IMR-90 (cell line): Measurements from ENCODE around the gene HOXB7. TPM values are rescaled to one million over a fixed set of nuclear protein-coding genes. Genes with fewer than 3 reads are reported as not detected.

Experiments used
- ATAC-seq: fragments of 200-7000 bp; cut with Tn5 transposase; 2 replicates; pipeline ENCODE4 v1.9.1; 2020; ENCODE audit warnings: low read depth, mild to moderate bottlenecking, moderate library complexity
- BruUV-seq: library from RNA; stranded (reverse); fragments of 400-500 nt; replicated peaks from 2 replicates; lab custom pipeline; 2021; lab: Mats Ljungman, UMichigan
- CTCF ChIA-PET: fragments of 300-600 bp; formaldehyde crosslinking; extraction: SDS; loops from one replicate; lab custom pipeline; 2021; ENCODE audit warnings: antibody characterized with exemption; lab: Yijun Ruan, JAX
- POLR2A ChIA-PET: fragments of 300-600 bp; sonication (Branson Sonifier 250); formaldehyde crosslinking; loops from one replicate; lab custom pipeline; 2022; ENCODE audit warnings: antibody characterized with exemption; ENCODE audit not compliant: unreplicated experiment; lab: Charles Lee
- DNase-seq: peaks from one replicate; pipeline ENCODE4 v3.0.0; 2013
- H2AFZ ChIP-seq: replicated peaks from 2 replicates; pipeline ENCODE3; 2013; ENCODE audit warnings: low read length, mild to moderate bottlenecking; ENCODE audit not compliant: poor library complexity
- H2AK5ac ChIP-seq: 2 replicates; pipeline ENCODE4 v1.6.1; 2013; ENCODE audit warnings: low read depth, low read length, inconsistent platforms
- H2AK9ac ChIP-seq: replicated peaks from 2 replicates; pipeline ENCODE3; 2013; ENCODE audit warnings: mild to moderate bottlenecking, low read depth, low read length, moderate library complexity; ENCODE audit not compliant: poor library complexity
- H2BK120ac ChIP-seq: 2 replicates; pipeline ENCODE4 v1.6.1; 2013; ENCODE audit warnings: low read depth, low read length, inconsistent platforms
- H2BK15ac ChIP-seq: 3 replicates; pipeline ENCODE4 v1.6.1; 2013; ENCODE audit warnings: low read depth, low read length, inconsistent platforms
- H2BK20ac ChIP-seq: 2 replicates; pipeline ENCODE4 v1.6.1; 2013; ENCODE audit warnings: low read depth, mild to moderate bottlenecking, inconsistent platforms, low read length, moderate library complexity
- H2BK5ac ChIP-seq: 2 replicates; pipeline ENCODE4 v1.6.1; 2013; ENCODE audit warnings: mild to moderate bottlenecking, low read depth, low read length, inconsistent platforms; ENCODE audit not compliant: poor library complexity, severe bottlenecking
- H3K14ac ChIP-seq: replicated peaks from 2 replicates; pipeline ENCODE4 v1.6.1; 2013; ENCODE audit warnings: low read depth, low read length, inconsistent platforms
- H3K18ac ChIP-seq: 2 replicates; pipeline ENCODE4 v1.6.1; 2013; ENCODE audit warnings: low read depth, low read length, control low read depth
- H3K23ac ChIP-seq: 2 replicates; pipeline ENCODE4 v1.6.1; 2013; ENCODE audit warnings: low read depth, low read length, inconsistent platforms
- H3K27ac ChIP-seq: 2 replicates; pipeline ENCODE4 v1.5.1; 2013; ENCODE audit warnings: mild to moderate bottlenecking, control low read depth, low read length; ENCODE audit not compliant: insufficient read depth
- H3K27me3 ChIP-seq: 2 replicates; pipeline ENCODE4 v1.6.1; 2013; ENCODE audit warnings: low read length; ENCODE audit not compliant: control insufficient read depth, insufficient read depth
- H3K36me3 ChIP-seq: 2 replicates; pipeline ENCODE4 v1.6.1; 2013; ENCODE audit warnings: low read length, mixed read lengths; ENCODE audit not compliant: control insufficient read depth, insufficient read depth
- H3K4ac ChIP-seq: 2 replicates; pipeline ENCODE4 v1.6.1; 2013; ENCODE audit warnings: low read depth, low read length, inconsistent platforms
- H3K4me1 ChIP-seq: 2 replicates; pipeline ENCODE4 v1.6.1; 2013; ENCODE audit warnings: low read length, mixed read lengths; ENCODE audit not compliant: control insufficient read depth, insufficient read depth
- H3K4me2 ChIP-seq: 2 replicates; pipeline ENCODE4 v1.6.1; 2013; ENCODE audit warnings: low read depth, mild to moderate bottlenecking, control low read depth, low read length, moderate library complexity
- H3K4me3 ChIP-seq: 2 replicates; pipeline ENCODE4 v1.5.1; 2013; ENCODE audit warnings: low read depth, mild to moderate bottlenecking, control low read depth, low read length, moderate library complexity; ENCODE audit not compliant: insufficient read depth
- H3K56ac ChIP-seq: 2 replicates; pipeline ENCODE4 v1.6.1; 2013; ENCODE audit warnings: low read length, inconsistent platforms; ENCODE audit not compliant: insufficient read depth; ENCODE audit errors: extremely low read depth
- H3K79me1 ChIP-seq, 2 experiments: 2 replicates each; pipeline ENCODE4 v1.6.1; 2013; ENCODE audit warnings: low read length in 2 of 2, inconsistent platforms in 1 of 2, low read depth in 1 of 2
- H3K9ac ChIP-seq: 2 replicates; pipeline ENCODE4 v1.6.1; 2013; ENCODE audit warnings: low read depth, low read length, control low read depth
- H3K9me1 ChIP-seq: 2 replicates; pipeline ENCODE4 v1.6.1; 2013; ENCODE audit warnings: low read length, inconsistent platforms; ENCODE audit not compliant: insufficient read depth
- H3K9me3 ChIP-seq: 2 replicates; pipeline ENCODE4 v1.6.1; 2013; ENCODE audit warnings: low read length; ENCODE audit not compliant: control insufficient read depth, insufficient read depth
- H4K20me1 ChIP-seq: 2 replicates; pipeline ENCODE4 v1.6.1; 2013; ENCODE audit warnings: low read length, inconsistent platforms; ENCODE audit not compliant: insufficient read depth
- H4K5ac ChIP-seq: 2 replicates; pipeline ENCODE4 v1.6.1; 2013; ENCODE audit warnings: mild to moderate bottlenecking, low read depth, low read length, control low read depth
- H4K8ac ChIP-seq, 2 experiments: 2 replicates each; pipeline ENCODE4 v1.6.1; 2013; ENCODE audit warnings: low read depth in 2 of 2, low read length in 2 of 2, control low read depth in 1 of 2, inconsistent platforms in 1 of 2
- H4K91ac ChIP-seq: 2 replicates; pipeline ENCODE4 v1.6.1; 2013; ENCODE audit warnings: low read depth, low read length, inconsistent platforms; ENCODE audit not compliant: insufficient read depth
- CEBPB ChIP-seq: IDR thresholded peaks from 2 replicates; pipeline ENCODE4 v1.6.1; 2012; ENCODE audit warnings: low read depth, low read length, improper control_type of control experiment
- CHD1 ChIP-seq: IDR thresholded peaks from 2 replicates; pipeline ENCODE4 v1.6.1; 2012; ENCODE audit warnings: low read depth, low read length, improper control_type of control experiment
- FOS ChIP-seq: fragments of 150-350 bp; IDR thresholded peaks from 2 replicates; pipeline ENCODE4 v1.6.1; 2016; ENCODE audit warnings: low read depth, low read length
- MAFK ChIP-seq: IDR thresholded peaks from 2 replicates; pipeline ENCODE4 v1.6.1; 2012; ENCODE audit warnings: low read depth, low read length, improper control_type of control experiment
- MAZ ChIP-seq: IDR thresholded peaks from 2 replicates; pipeline ENCODE4 v1.6.1; 2012; ENCODE audit warnings: low read depth, mild to moderate bottlenecking, low read length, improper control_type of control experiment, moderate library complexity, borderline replicate concordance
- MXI1 ChIP-seq: IDR thresholded peaks from 2 replicates; pipeline ENCODE4 v1.6.1; 2012; ENCODE audit warnings: low read depth, mild to moderate bottlenecking, low read length, moderate library complexity, borderline replicate concordance
- POLR2A ChIP-seq: IDR thresholded peaks from 2 replicates; pipeline ENCODE4 v1.6.1; 2012; ENCODE audit warnings: mild to moderate bottlenecking, low read depth, low read length
- RAD21 ChIP-seq: IDR thresholded peaks from 2 replicates; pipeline ENCODE4 v1.6.1; 2012; ENCODE audit warnings: low read length, improper control_type of control experiment
- RCOR1 ChIP-seq: IDR thresholded peaks from 2 replicates; pipeline ENCODE4 v1.6.1; 2012; ENCODE audit warnings: mild to moderate bottlenecking, low read length, improper control_type of control experiment; ENCODE audit not compliant: insufficient replicate concordance
- RFX5 ChIP-seq: IDR thresholded peaks from 2 replicates; pipeline ENCODE4 v1.8.0; 2012; ENCODE audit warnings: low read depth, mild to moderate bottlenecking, low read length, moderate library complexity
- SMC3 ChIP-seq: fragments of 150-350 bp; IDR thresholded peaks from 2 replicates; pipeline ENCODE4 v1.6.1; 2016; ENCODE audit warnings: low read depth, mild to moderate bottlenecking, antibody characterized with exemption, low read length, moderate library complexity
- WGBS, 2 experiments: methylation state at CpG; one replicate each; pipeline versions ENCODE4 v1.1.5 to v1.1.7; 2013; ENCODE audit warnings: missing lambda C conversion rate in 2 of 2; ENCODE audit not compliant: insufficient read length in 1 of 2; ENCODE audit errors: extremely low coverage in 2 of 2; 5-methylcytosine and 5-hydroxymethylcytosine counted together
- dilution Hi-C: fragments of 300-500 bp; cut with HindIII; formaldehyde crosslinking; loops from one replicate; pipeline ENCODE4 v1.14.3; 2018; ENCODE audit warnings: low sequenced_read_pairs; ENCODE audit not compliant: unreplicated experiment
- in situ Hi-C: fragments of 300-500 bp; cut with MboI; formaldehyde crosslinking; loops from 3 replicates; pipeline ENCODE4 v1.14.3; 2019; ENCODE audit warnings: low sequenced_read_pairs, inconsistent platforms, mixed read lengths
- intact Hi-C: fragments of 100-400 bp; cut with micrococcal nuclease; formaldehyde crosslinking; loops from 2 replicates; pipeline ENCODE4 v1.10.0; 2022
- polyA plus RNA-seq, 3 experiments: library from polyadenylated mRNA; depleted of rRNA; stranded (reverse); fragments of >200 nt; gene quantifications; 2 replicates each; pipeline ENCODE4 v1.2.3, GENCODE V29; 2012; ENCODE audit warnings: low replicate concordance in 1 of 3
- total RNA-seq: library from RNA; depleted of rRNA; stranded (reverse); fragments of >200 nt; gene quantifications from 2 replicates; pipeline ENCODE4 v1.2.3, GENCODE V29; 2012
- TF ChIP-seq, protein P1 (sequence below): fragments of 150-350 bp; IDR thresholded peaks from 2 replicates; pipeline ENCODE4 v1.6.1; 2016; ENCODE audit warnings: low read depth, mild to moderate bottlenecking, low read length, moderate library complexity, borderline replicate concordance
- TF ChIP-seq, protein P2 (sequence below): fragments of 150-350 bp; IDR thresholded peaks from 2 replicates; pipeline ENCODE4 v1.6.1; 2017; ENCODE audit warnings: mild to moderate bottlenecking, antibody characterized with exemption, low read length, low read depth
- TF ChIP-seq, protein P3 (sequence below): conservative IDR thresholded peaks from 2 replicates; pipeline ENCODE4 v1.5.1; 2012; ENCODE audit warnings: mild to moderate bottlenecking, low read depth, low read length, improper control_type of control experiment

Gene HOXB7
- total and polyA plus RNA-seq, 2 of the 4 experiments (the other 2 are of a cell fraction) = 1.8 to 6.7 TPM

DNA sequence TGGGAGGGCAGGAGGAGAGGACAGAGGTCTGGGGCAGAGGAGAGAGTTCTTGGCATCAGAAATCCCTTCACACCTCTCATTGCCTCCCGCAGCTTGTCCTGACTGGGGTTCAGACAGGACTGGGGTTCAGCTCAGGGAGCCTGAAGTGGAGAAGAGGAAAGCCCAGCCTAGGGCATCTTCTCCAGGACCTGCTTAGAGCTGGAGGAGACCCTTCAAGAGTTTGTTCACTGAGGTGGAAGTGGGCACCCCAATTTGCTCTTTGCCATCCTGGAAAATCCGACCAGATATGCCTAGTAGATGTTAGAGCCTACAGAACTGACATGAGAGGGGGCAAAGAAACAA lies 22.8 kb downstream of the HOXB7 start:
- dilution Hi-C loops = no loop called here
- H3K27me3 ChIP-seq = no peaks in the 10 kb centered on the region
- peak overlapping the region; percentile 99 for H3K27ac ChIP-seq

More for the DNA sequence above, 22.8 kb downstream of the HOXB7 start:
- in situ Hi-C loops = no loop called here
- ATAC-seq = no peak; the same call in 1 of the 2 replicates
- Histone ChIP-seq H3K9me3 (no peaks in the 10 kb centered on the region), H3K9me1 (no peaks in the 10 kb centered on the region; the same call in 1 of the 2 replicates), H2AFZ (no peak overlapping the region), H2AK9ac (peak overlapping the region; percentile 94), H4K5ac (peak overlapping the region; percentile 92), H3K23ac (peak overlapping the region; percentile 100), H3K4ac (peak overlapping the region; percentile 99), H3K14ac (peak overlapping the region; percentile 99), H3K36me3 (peaks cover 14% of the 10 kb centered on the region; the same call in 1 of the 2 replicates), H2BK15ac (peak overlapping the region; percentile 95; the same call in 2 of the 3 replicates), H3K4me1 (peaks cover 9% of the 10 kb centered on the region), H3K79me1 (no peaks in the 10 kb centered on the region), H3K56ac (peak overlapping the region; percentile 100), H4K20me1 (no peaks in the 10 kb centered on the region; the same call in 1 of the 2 replicates), H2BK120ac (peak overlapping the region; percentile 97), H4K91ac (peak overlapping the region; percentile 99), H3K4me3 (peak overlapping the region; percentile 91), H2BK20ac (peak overlapping the region; percentile 55), H2BK5ac (peak overlapping the region; percentile 99), H4K8ac (peak overlapping the region; percentile 96 to 99), H3K9ac (peak overlapping the region; percentile 100), H3K4me2 (peak overlapping the region; percentile 98), H2AK5ac (peak overlapping the region; percentile 95), H3K18ac (peak overlapping the region; percentile 96)
- no peak for TF ChIP-seq RAD21
- no peak for TF ChIP-seq FOS
- TF ChIP-seq MAZ = no peak
- TF ChIP-seq, protein P1, sequence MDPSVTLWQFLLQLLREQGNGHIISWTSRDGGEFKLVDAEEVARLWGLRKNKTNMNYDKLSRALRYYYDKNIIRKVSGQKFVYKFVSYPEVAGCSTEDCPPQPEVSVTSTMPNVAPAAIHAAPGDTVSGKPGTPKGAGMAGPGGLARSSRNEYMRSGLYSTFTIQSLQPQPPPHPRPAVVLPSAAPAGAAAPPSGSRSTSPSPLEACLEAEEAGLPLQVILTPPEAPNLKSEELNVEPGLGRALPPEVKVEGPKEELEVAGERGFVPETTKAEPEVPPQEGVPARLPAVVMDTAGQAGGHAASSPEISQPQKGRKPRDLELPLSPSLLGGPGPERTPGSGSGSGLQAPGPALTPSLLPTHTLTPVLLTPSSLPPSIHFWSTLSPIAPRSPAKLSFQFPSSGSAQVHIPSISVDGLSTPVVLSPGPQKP = no peak
- TF ChIP-seq, protein P2, sequence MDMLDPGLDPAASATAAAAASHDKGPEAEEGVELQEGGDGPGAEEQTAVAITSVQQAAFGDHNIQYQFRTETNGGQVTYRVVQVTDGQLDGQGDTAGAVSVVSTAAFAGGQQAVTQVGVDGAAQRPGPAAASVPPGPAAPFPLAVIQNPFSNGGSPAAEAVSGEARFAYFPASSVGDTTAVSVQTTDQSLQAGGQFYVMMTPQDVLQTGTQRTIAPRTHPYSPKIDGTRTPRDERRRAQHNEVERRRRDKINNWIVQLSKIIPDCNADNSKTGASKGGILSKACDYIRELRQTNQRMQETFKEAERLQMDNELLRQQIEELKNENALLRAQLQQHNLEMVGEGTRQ = no peak
- TF ChIP-seq, protein P3, sequence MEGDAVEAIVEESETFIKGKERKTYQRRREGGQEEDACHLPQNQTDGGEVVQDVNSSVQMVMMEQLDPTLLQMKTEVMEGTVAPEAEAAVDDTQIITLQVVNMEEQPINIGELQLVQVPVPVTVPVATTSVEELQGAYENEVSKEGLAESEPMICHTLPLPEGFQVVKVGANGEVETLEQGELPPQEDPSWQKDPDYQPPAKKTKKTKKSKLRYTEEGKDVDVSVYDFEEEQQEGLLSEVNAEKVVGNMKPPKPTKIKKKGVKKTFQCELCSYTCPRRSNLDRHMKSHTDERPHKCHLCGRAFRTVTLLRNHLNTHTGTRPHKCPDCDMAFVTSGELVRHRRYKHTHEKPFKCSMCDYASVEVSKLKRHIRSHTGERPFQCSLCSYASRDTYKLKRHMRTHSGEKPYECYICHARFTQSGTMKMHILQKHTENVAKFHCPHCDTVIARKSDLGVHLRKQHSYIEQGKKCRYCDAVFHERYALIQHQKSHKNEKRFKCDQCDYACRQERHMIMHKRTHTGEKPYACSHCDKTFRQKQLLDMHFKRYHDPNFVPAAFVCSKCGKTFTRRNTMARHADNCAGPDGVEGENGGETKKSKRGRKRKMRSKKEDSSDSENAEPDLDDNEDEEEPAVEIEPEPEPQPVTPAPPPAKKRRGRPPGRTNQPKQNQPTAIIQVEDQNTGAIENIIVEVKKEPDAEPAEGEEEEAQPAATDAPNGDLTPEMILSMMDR = no peak
- TF ChIP-seq CEBPB = no peak
- no peak for TF ChIP-seq RFX5
- TF ChIP-seq MXI1 = no peak
- no peak for TF ChIP-seq POLR2A
- no peak for TF ChIP-seq SMC3
- no peak for TF ChIP-seq RCOR1
- TF ChIP-seq MAFK = no peak
- TF ChIP-seq CHD1 = no peak
- no peak for DNase-seq
- 17% methylated on average over 1 of the region's 2 CpGs; no CpG with 5 or more reads in 1 of the 2 experiments for WGBS, 2 experiments
- intact Hi-C loops = no loop called here
- ChIA-PET CTCF (interaction anchor here (0.6 to 2.6 kb wide), 5 partner anchors 25 to 236 kb away, joined by 3 to 15 read pairs (median 5); no protein-coding TSS in a partner anchor), POLR2A (interaction anchor here (0.6 to 1.6 kb wide), 16 partner anchors 10 to 117 kb away, joined by 3 to 14 read pairs (median 4); partner anchors contain the start of gene HOXB9)
- BruUV-seq = no TSS peak
